HEK293 (cell line): ENCODE results near the gene ARTN.

ENCODE experiments used
- GLI4 ChIP-seq: fragments of 450-650 bp; formaldehyde crosslinking; IDR thresholded peaks from 2 replicates; pipeline ENCODE4 v1.5.1; 2016; ENCODE audit warnings: missing biosample characterization, missing genetic modification characterization
- GLIS2 ChIP-seq: fragments of 450-650 bp; formaldehyde crosslinking; IDR thresholded peaks from 2 replicates; pipeline ENCODE4 v1.5.1; 2016; ENCODE audit warnings: missing biosample characterization, missing genetic modification characterization
- IKZF3 ChIP-seq: fragments of 450-650 bp; IDR thresholded peaks from 2 replicates; pipeline ENCODE4 v1.5.0; 2018; ENCODE audit warnings: missing biosample characterization, mild to moderate bottlenecking, missing genetic modification characterization, moderate library complexity
- KLF10 ChIP-seq: fragments of 450-650 bp; IDR thresholded peaks from 2 replicates; pipeline ENCODE4 v1.5.1; 2018; ENCODE audit warnings: missing biosample characterization, mild to moderate bottlenecking, missing genetic modification characterization
- KLF16 ChIP-seq: fragments of 450-650 bp; formaldehyde crosslinking; IDR thresholded peaks from 2 replicates; pipeline ENCODE4 v1.5.1; 2017; ENCODE audit warnings: missing biosample characterization, missing genetic modification characterization
- KLF7 ChIP-seq: fragments of 450-650 bp; formaldehyde crosslinking; IDR thresholded peaks from 2 replicates; pipeline ENCODE4 v1.5.1; 2016; ENCODE audit warnings: missing biosample characterization, missing genetic modification characterization, borderline replicate concordance
- SP3 ChIP-seq: fragments of 450-650 bp; formaldehyde crosslinking; IDR thresholded peaks from 2 replicates; pipeline ENCODE4 v1.5.1; 2016; ENCODE audit warnings: missing biosample characterization, missing genetic modification characterization
- TCF7L2 ChIP-seq: IDR thresholded peaks from 2 replicates; pipeline ENCODE4 v1.6.1; 2011; ENCODE audit warnings: low read depth, mild to moderate bottlenecking, inconsistent platforms, low read length, moderate library complexity, borderline replicate concordance
- ZBTB17 ChIP-seq: fragments of 450-650 bp; formaldehyde crosslinking; IDR thresholded peaks from 2 replicates; pipeline ENCODE4 v1.5.1; 2016; ENCODE audit warnings: missing biosample characterization, missing genetic modification characterization
- ZNF112 ChIP-seq: fragments of 450-650 bp; formaldehyde crosslinking; IDR thresholded peaks from 2 replicates; pipeline ENCODE4 v1.5.0; 2017; ENCODE audit warnings: missing biosample characterization, missing genetic modification characterization
- ZNF211 ChIP-seq: fragments of 450-650 bp; formaldehyde crosslinking; IDR thresholded peaks from 2 replicates; pipeline ENCODE4 v1.5.1; 2016; ENCODE audit warnings: low read depth, missing biosample characterization, missing genetic modification characterization
- ZNF239 ChIP-seq: fragments of 450-650 bp; formaldehyde crosslinking; IDR thresholded peaks from 2 replicates; pipeline ENCODE4 v1.5.1; 2016; ENCODE audit warnings: missing biosample characterization, missing genetic modification characterization
- ZNF24 ChIP-seq: fragments of 450-650 bp; formaldehyde crosslinking; IDR thresholded peaks from 2 replicates; pipeline ENCODE4 v1.5.1; 2016; ENCODE audit warnings: missing biosample characterization, missing genetic modification characterization
- ZNF266 ChIP-seq: fragments of 450-650 bp; formaldehyde crosslinking; IDR thresholded peaks from 2 replicates; pipeline ENCODE4 v1.5.1; 2016; ENCODE audit warnings: missing biosample characterization, missing genetic modification characterization, low read depth
- ZNF274 ChIP-seq, 2 experiments: fragments of 200-500 bp in 1 of 2; fragments of 450-650 bp in 1 of 2; sonication (Bioruptor generic) in 1 of 2; formaldehyde crosslinking in 1 of 2; IDR thresholded peaks; 2 replicates each; pipeline versions ENCODE4 v1.5.1 to v1.6.1; 2014 to 2016; ENCODE audit warnings: borderline replicate concordance in 1 of 2, inconsistent platforms in 1 of 2, low read length in 1 of 2, missing biosample characterization in 1 of 2, missing genetic modification characterization in 1 of 2
- ZNF350 ChIP-seq: fragments of 450-650 bp; formaldehyde crosslinking; IDR thresholded peaks from 2 replicates; pipeline ENCODE4 v1.5.0; 2017; ENCODE audit warnings: missing biosample characterization, mild to moderate bottlenecking, missing genetic modification characterization
- ZNF426 ChIP-seq: fragments of 450-650 bp; formaldehyde crosslinking; IDR thresholded peaks from 2 replicates; pipeline ENCODE4 v1.5.1; 2017; ENCODE audit warnings: missing biosample characterization, missing genetic modification characterization, mild to moderate bottlenecking, inconsistent platforms, moderate library complexity
- ZNF433 ChIP-seq: fragments of 450-650 bp; formaldehyde crosslinking; IDR thresholded peaks from 2 replicates; pipeline ENCODE4 v1.5.1; 2016; ENCODE audit warnings: missing biosample characterization, missing genetic modification characterization, low read depth
- ZNF560 ChIP-seq: fragments of 450-650 bp; formaldehyde crosslinking; IDR thresholded peaks from 2 replicates; pipeline ENCODE4 v1.5.1; 2017; ENCODE audit warnings: missing biosample characterization, missing genetic modification characterization, borderline replicate concordance
- ZNF596 ChIP-seq: fragments of 450-650 bp; IDR thresholded peaks from 2 replicates; pipeline ENCODE4 v1.5.0; 2018; ENCODE audit warnings: missing biosample characterization, mild to moderate bottlenecking, missing genetic modification characterization, moderate library complexity
- ZNF654 ChIP-seq: fragments of 450-650 bp; formaldehyde crosslinking; IDR thresholded peaks from 2 replicates; pipeline ENCODE4 v1.5.1; 2016; ENCODE audit warnings: low read depth, missing biosample characterization, missing genetic modification characterization
- ZNF76 ChIP-seq: fragments of 450-650 bp; formaldehyde crosslinking; IDR thresholded peaks from 2 replicates; pipeline ENCODE4; 2016; ENCODE audit warnings: low read depth, missing biosample characterization, missing genetic modification characterization, borderline replicate concordance
- TF ChIP-seq, protein P1 (sequence below): fragments of 450-650 bp; formaldehyde crosslinking; IDR thresholded peaks from 2 replicates; pipeline ENCODE4 v1.5.1; 2016; ENCODE audit warnings: missing biosample characterization, missing genetic modification characterization
- TF ChIP-seq, protein P2 (sequence below): fragments of 450-650 bp; formaldehyde crosslinking; optimal IDR thresholded peaks from 2 replicates; pipeline ENCODE3; 2016; ENCODE audit warnings: missing biosample characterization, mild to moderate bottlenecking, missing genetic modification characterization
- TF ChIP-seq, protein P3 (sequence below): fragments of 450-650 bp; formaldehyde crosslinking; IDR thresholded peaks from 2 replicates; pipeline ENCODE4 v1.5.1; 2017; ENCODE audit warnings: missing biosample characterization, missing genetic modification characterization
- TF ChIP-seq, protein P4 (sequence below): fragments of 450-650 bp; formaldehyde crosslinking; IDR thresholded peaks from 2 replicates; pipeline ENCODE4 v1.5.1; 2017; ENCODE audit warnings: missing biosample characterization, missing genetic modification characterization
- TF ChIP-seq, protein P5 (sequence below): fragments of 450-650 bp; formaldehyde crosslinking; IDR thresholded peaks from 2 replicates; pipeline ENCODE4 v1.5.1; 2016; ENCODE audit warnings: missing biosample characterization, missing genetic modification characterization
- TF ChIP-seq, protein P6 (sequence below): fragments of 450-650 bp; formaldehyde crosslinking; IDR thresholded peaks from 2 replicates; pipeline ENCODE4 v1.5.1; 2016; ENCODE audit warnings: missing biosample characterization, missing genetic modification characterization

ARTN gene

DNA sequence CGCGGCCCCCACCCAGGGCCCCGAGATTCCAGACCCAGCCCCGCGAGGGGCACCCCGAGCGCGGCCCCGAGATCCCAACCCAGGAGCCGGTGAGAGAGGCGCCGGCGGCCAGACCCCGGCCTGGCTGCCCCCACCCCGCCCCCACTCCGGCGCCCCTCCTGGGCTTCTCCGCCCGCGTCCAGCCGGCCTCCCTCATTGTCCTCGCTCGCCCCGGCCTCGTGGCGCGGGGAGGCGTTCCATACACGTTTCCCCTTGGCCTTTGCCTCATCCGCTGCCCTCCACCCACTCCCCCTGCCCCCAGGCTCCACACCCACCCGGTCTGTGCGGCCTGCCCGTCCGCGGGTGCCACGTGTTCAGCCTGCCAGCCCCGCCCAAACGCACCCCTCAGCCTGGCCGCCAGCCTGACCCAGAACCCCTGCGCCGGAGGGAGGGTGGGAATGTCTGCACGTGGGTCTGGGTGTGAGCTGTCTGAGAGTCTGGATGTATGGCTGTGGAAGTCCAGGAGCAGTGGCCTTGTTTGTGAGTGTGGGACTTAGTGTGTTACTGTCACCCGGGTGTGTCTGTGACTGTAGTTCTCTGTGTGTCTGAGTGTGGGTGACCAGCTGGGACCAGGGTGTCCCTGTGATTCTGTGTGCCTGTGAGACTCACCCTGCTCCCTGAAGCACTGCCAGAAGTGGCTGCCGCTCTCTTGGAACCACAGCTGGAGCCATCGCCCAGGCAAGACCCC, 46.1 kb downstream of the ARTN start (continued):
- TF ChIP-seq KLF10 (tag by site-specific recombination) (no peak), KLF7 (tag by site-specific recombination) (peak; percentile 54; the same call in 1 of the 2 replicates), ZNF211 (tag by site-specific recombination) (no peak), ZNF426 (tag by site-specific recombination) (no peak), ZNF350 (tag by site-specific recombination) (no peak), ZNF266 (tag by site-specific recombination) (no peak), SP3 (tag by site-specific recombination) (peak; percentile 59), ZBTB17 (tag by site-specific recombination) (peak; percentile 37; the same call in 1 of the 2 replicates), ZNF274 (IDR thresholded peaks at IDR 0.05; ENCODE audit: low read length) (no peak), ZNF274 (tag by site-specific recombination; IDR thresholded peaks at IDR 0.05; ENCODE audit: borderline replicate concordance) (no peak), KLF16 (tag by site-specific recombination) (peak; percentile 66; the same call in 1 of the 2 replicates), ZNF433 (no peak), ZNF239 (tag by site-specific recombination) (no peak), IKZF3 (tag by site-specific recombination) (no peak), ZNF112 (tag by site-specific recombination) (no peak), ZNF654 (tag by site-specific recombination) (no peak), GLIS2 (tag by site-specific recombination) (peak; percentile 92), ZNF596 (tag by site-specific recombination) (no peak), GLI4 (tag by site-specific recombination) (no peak), ZNF76 (peak; percentile 74), ZNF24 (tag by site-specific recombination) (no peak), TCF7L2 (no peak), ZNF560 (no peak)
- TF ChIP-seq, protein P1, sequence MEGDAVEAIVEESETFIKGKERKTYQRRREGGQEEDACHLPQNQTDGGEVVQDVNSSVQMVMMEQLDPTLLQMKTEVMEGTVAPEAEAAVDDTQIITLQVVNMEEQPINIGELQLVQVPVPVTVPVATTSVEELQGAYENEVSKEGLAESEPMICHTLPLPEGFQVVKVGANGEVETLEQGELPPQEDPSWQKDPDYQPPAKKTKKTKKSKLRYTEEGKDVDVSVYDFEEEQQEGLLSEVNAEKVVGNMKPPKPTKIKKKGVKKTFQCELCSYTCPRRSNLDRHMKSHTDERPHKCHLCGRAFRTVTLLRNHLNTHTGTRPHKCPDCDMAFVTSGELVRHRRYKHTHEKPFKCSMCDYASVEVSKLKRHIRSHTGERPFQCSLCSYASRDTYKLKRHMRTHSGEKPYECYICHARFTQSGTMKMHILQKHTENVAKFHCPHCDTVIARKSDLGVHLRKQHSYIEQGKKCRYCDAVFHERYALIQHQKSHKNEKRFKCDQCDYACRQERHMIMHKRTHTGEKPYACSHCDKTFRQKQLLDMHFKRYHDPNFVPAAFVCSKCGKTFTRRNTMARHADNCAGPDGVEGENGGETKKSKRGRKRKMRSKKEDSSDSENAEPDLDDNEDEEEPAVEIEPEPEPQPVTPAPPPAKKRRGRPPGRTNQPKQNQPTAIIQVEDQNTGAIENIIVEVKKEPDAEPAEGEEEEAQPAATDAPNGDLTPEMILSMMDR = no peak
- TF ChIP-seq, protein P2, sequence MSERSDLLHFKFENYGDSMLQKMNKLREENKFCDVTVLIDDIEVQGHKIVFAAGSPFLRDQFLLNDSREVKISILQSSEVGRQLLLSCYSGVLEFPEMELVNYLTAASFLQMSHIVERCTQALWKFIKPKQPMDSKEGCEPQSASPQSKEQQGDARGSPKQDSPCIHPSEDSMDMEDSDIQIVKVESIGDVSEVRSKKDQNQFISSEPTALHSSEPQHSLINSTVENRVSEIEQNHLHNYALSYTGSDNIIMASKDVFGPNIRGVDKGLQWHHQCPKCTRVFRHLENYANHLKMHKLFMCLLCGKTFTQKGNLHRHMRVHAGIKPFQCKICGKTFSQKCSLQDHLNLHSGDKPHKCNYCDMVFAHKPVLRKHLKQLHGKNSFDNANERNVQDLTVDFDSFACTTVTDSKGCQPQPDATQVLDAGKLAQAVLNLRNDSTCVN = peak; percentile 48
- TF ChIP-seq, protein P3, sequence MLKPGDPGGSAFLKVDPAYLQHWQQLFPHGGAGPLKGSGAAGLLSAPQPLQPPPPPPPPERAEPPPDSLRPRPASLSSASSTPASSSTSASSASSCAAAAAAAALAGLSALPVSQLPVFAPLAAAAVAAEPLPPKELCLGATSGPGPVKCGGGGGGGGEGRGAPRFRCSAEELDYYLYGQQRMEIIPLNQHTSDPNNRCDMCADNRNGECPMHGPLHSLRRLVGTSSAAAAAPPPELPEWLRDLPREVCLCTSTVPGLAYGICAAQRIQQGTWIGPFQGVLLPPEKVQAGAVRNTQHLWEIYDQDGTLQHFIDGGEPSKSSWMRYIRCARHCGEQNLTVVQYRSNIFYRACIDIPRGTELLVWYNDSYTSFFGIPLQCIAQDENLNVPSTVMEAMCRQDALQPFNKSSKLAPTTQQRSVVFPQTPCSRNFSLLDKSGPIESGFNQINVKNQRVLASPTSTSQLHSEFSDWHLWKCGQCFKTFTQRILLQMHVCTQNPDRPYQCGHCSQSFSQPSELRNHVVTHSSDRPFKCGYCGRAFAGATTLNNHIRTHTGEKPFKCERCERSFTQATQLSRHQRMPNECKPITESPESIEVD = no peak
- TF ChIP-seq, protein P4, sequence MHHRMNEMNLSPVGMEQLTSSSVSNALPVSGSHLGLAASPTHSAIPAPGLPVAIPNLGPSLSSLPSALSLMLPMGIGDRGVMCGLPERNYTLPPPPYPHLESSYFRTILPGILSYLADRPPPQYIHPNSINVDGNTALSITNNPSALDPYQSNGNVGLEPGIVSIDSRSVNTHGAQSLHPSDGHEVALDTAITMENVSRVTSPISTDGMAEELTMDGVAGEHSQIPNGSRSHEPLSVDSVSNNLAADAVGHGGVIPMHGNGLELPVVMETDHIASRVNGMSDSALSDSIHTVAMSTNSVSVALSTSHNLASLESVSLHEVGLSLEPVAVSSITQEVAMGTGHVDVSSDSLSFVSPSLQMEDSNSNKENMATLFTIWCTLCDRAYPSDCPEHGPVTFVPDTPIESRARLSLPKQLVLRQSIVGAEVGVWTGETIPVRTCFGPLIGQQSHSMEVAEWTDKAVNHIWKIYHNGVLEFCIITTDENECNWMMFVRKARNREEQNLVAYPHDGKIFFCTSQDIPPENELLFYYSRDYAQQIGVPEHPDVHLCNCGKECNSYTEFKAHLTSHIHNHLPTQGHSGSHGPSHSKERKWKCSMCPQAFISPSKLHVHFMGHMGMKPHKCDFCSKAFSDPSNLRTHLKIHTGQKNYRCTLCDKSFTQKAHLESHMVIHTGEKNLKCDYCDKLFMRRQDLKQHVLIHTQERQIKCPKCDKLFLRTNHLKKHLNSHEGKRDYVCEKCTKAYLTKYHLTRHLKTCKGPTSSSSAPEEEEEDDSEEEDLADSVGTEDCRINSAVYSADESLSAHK (tag by site-specific recombination) = no peak
- TF ChIP-seq, protein P5, sequence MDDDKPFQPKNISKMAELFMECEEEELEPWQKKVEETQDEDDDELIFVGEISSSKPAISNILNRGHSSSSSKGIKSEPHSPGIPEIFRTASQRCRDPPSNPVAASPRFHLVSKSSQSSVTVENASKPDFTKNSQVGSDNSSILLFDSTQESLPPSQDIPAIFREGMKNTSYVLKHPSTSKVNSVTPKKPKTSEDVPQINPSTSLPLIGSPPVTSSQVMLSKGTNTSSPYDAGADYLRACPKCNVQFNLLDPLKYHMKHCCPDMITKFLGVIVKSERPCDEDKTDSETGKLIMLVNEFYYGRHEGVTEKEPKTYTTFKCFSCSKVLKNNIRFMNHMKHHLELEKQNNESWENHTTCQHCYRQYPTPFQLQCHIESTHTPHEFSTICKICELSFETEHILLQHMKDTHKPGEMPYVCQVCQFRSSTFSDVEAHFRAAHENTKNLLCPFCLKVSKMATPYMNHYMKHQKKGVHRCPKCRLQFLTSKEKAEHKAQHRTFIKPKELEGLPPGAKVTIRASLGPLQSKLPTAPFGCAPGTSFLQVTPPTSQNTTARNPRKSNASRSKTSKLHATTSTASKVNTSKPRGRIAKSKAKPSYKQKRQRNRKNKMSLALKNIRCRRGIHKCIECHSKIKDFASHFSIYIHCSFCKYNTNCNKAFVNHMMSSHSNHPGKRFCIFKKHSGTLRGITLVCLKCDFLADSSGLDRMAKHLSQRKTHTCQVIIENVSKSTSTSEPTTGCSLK (tag by site-specific recombination) = no peak
- TF ChIP-seq, protein P6, sequence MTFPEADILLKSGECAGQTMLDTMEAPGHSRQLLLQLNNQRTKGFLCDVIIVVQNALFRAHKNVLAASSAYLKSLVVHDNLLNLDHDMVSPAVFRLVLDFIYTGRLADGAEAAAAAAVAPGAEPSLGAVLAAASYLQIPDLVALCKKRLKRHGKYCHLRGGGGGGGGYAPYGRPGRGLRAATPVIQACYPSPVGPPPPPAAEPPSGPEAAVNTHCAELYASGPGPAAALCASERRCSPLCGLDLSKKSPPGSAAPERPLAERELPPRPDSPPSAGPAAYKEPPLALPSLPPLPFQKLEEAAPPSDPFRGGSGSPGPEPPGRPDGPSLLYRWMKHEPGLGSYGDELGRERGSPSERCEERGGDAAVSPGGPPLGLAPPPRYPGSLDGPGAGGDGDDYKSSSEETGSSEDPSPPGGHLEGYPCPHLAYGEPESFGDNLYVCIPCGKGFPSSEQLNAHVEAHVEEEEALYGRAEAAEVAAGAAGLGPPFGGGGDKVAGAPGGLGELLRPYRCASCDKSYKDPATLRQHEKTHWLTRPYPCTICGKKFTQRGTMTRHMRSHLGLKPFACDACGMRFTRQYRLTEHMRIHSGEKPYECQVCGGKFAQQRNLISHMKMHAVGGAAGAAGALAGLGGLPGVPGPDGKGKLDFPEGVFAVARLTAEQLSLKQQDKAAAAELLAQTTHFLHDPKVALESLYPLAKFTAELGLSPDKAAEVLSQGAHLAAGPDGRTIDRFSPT (tag by site-specific recombination) = peak; percentile 69
